Right renal pelvis (tissue), 4 donors: Measurements from ENCODE around the gene FKBP7. TPM values are rescaled to one million over a fixed set of nuclear protein-coding genes. Genes with fewer than 3 reads are reported as not detected.

ENCODE experiments used
- polyA plus RNA-seq, 4 donors: library from polyadenylated mRNA; unstranded; fragments of 120-200 nt; gene quantifications; one replicate each; pipeline ENCODE4 v1.2.1, GENCODE V29; 2013; ENCODE audit not compliant: insufficient read length in 4 of 4

Gene FKBP7
- polyA plus RNA-seq, 4 donors, result 54.1 to 72.9 (median 64.4) TPM

Other genes starting within 250 kb of the FKBP7 start
- 10 to 100 TPM; 70.7 to 84.6 (median 78.2) TPM for gene PRKRA, start 27.4 kb downstream of the FKBP7 start, polyA plus RNA-seq
- gene PJVK, start 27.2 kb downstream of the FKBP7 start, polyA plus RNA-seq, result 10 to 100 TPM in 3 of 4 donors, 1 to 10 TPM in 1; 8.0 to 12.6 (median 10.4) TPM
- gene PLEKHA3, start 1.9 kb upstream of the FKBP7 start, polyA plus RNA-seq, result 10 to 100 TPM; 29.7 to 40.3 (median 35.9) TPM